Hypothalamus (tissue), 51 donors: ENCODE measurements around the gene TGM1.
"Not testable (repeated sequence)": the region's sequence is repeated elsewhere in the genome, so short reads cannot be mapped to it uniquely, and the experiment has no call there.

Experiments
- DNase-seq, 51 donors: peaks; one replicate each; lab custom pipeline; 2025; lab: John Stamatoyannopoulos, UW

TGM1 gene

DNA sequence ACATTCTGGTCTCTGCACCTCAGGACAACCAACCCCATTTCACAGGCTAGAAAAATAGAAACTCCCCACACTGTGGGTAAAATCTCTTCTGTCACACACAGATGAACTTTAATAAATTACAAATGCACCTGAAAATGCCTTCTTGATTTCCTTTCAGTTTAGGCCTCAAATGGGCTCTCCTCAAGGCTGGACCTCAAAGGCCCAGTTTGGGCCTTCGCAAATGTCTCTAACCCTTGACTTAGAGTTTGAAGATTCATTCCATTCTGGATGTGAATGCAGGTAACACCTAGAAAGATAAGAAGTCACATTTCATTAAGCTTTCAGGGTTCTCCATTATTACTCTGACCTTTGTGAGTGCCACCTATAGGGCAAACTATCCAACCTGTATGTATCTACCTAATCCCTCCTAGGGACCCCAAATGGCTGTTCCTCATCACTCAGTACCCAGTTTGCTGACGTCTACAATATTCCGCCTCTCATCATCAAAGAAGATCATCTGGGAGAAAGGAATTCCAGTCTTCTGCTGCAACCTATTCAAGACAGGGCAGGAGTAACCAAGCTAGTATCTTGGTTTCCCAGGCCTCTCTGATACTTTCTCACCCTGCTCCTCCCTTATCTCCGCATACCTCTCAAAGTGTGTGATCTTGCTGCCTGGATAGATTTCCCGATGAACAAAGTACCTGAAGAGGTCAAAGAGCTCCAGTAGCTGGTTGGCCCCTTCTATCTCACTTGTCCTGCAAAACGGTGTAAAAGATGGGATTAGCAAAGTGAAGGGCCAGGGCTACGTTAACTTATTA lies 48.9 kb downstream of the TGM1 start:
- no peak for DNase-seq

GRCh38 chr14:24212924-24213865 lies 49.8 kb downstream of the TGM1 start, which contains the start of gene CHMP4A:
TSS of gene CHMP4A (minus strand) at chr14:24213488. CDS start at chr14:24213439, 49 bp downstream.
- DNase-seq, result peak; percentile 54 to 96 (median 89)

DNA sequence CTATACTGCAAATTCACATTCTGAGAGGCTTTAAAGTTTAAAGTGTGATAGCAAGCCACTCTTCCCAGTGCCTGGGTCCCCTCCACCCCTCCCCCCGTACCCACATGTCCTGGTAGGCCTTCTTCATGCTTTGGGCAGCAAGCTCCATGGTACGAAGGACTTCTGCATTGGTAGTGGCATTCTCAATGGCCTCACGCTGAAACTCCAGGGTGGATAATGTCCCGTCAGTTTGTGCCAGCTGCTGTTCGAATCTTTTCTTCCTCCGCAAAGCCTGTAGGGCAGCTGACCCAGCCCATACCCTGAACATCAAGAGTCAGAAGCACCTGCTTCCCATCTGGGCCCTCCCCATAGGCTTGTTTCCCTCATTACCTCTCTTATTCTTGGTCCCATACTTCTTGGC lies 51.7 kb downstream of the TGM1 start:
- DNase-seq, result no peak

GRCh38 chr14:24207625-24208024 lies 55.4 kb downstream of the TGM1 start:
- no peak for DNase-seq

GRCh38 chr14:24207104-24207551 lies 55.8 kb downstream of the TGM1 start:
- no peak for DNase-seq

GRCh38 chr14:24206260-24207103 lies 56.5 kb downstream of the TGM1 start:
- no peak for DNase-seq

DNA sequence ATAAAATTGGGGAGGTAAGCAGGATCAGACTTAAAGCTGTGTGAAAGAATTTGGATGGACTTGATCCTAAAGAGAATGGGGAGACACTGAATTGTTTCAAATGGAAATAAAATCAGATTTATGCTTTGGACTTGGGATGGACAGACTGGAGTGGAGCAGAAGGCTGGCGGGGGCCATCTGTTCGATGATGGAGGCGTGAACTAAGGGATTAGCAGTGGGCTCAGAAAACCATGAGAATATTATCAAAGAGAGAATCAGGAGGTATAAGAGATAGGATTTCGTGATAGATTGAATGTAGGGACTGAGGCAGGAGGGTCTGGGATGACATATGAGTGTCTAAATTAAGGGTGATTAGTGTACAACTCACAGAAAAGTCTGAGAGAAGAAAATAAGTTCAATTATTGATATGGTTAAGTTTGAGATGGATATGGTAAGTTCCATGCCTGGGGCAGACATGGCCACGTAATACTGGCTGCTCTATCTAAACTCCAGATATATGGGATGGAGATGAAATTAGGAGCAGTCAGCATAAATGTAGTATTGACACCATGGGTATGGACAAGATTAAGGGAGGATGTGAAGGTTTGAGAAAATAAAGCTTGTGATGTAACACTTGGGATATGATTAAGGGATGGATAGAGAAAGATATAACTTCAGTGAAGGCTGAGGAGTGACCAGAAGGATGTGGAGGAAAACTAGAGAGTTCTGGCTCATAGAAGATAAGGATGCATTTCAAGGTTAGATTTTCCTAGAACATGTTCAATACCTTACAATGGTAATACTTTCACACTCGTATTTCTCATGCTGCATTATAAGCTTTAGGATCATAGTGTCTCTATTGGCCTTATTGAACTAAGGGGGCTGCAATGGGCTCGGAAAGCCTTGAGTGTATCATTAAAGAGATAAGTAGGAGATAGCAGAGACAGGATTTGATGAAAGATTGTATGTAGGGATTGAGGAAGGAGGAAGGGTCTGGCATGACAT lies 58.5 kb downstream of the TGM1 start:
- DNase-seq, result no peak

GRCh38 chr14:24203249-24203886 lies 59.6 kb downstream of the TGM1 start:
- not testable (repeated sequence) for DNase-seq

DNA sequence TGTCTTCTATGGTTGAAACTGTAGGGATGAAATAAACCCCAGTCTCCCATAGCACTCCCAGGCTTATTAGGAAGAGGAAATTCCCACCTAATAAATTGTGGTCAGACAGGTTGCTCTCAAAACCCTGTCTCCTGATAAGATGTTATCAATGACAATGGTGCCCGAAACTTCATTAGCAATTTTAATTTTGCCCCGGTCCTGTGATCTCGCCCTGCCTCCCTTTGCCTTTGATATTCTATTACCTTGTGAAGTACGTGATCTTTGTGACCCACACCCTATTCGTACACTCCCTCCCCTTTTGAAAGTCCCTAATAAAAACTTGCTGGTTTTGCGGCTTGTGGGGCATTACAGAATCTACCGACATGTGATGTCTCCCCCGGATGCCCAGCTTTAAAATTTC lies 60.4 kb downstream of the TGM1 start:
- DNase-seq, result not testable (repeated sequence)
